VCaP (cell line): ENCODE results near the gene SMS.

ENCODE experiments used
- H3K27ac ChIP-seq: fragments of 450-650 bp; 2 replicates; pipeline ENCODE4 v1.5.1; 2017
- CTCF ChIP-seq: fragments of 450-650 bp; conservative IDR thresholded peaks from 2 replicates; pipeline ENCODE4 v1.5.1; 2017; ENCODE audit warnings: mild to moderate bottlenecking, moderate library complexity

Gene SMS

GRCh38 chrX:21998037-21998436 lies 57.5 kb downstream of the SMS start:
- H3K27ac ChIP-seq = no peak overlapping the region
- no peak for TF ChIP-seq CTCF

GRCh38 chrX:22004866-22005265 lies 64.4 kb downstream of the SMS start:
- H3K27ac ChIP-seq = no peak overlapping the region
- no peak for TF ChIP-seq CTCF

- H3K27ac ChIP-seq = no peak overlapping the region
- TF ChIP-seq CTCF = no peak
Measured at GRCh38 chrX:22012051-22012450, 71.5 kb downstream of the SMS start.

GRCh38 chrX:22012931-22013330 lies 72.4 kb downstream of the SMS start:
- TF ChIP-seq CTCF = no peak
- no peak overlapping the region for H3K27ac ChIP-seq

- H3K27ac ChIP-seq = no peak overlapping the region
- no peak for TF ChIP-seq CTCF
Measured at GRCh38 chrX:22015139-22015750, 74.7 kb downstream of the SMS start.

GRCh38 chrX:22021751-22022324 lies 81.3 kb downstream of the SMS start:
- no peak for TF ChIP-seq CTCF
- no peak overlapping the region for H3K27ac ChIP-seq

- TF ChIP-seq CTCF = no peak
Measured at GRCh38 chrX:22024577-22024976, 84.1 kb downstream of the SMS start.

More at GRCh38 chrX:22024577-22024976, 84.1 kb downstream of the SMS start:
- no peak overlapping the region for H3K27ac ChIP-seq
